H1 (cell line): ENCODE data around the gene KRTAP29-1. TPM values are rescaled to one million over a fixed set of nuclear protein-coding genes. Genes with fewer than 3 reads are reported as not detected.

Source experiments
- CEBPB ChIP-seq: IDR thresholded peaks from 2 replicates; pipeline ENCODE4 v1.6.1; 2012; ENCODE audit warnings: low read depth, low read length
- HDAC2 ChIP-seq, 2 experiments: fragments of 300-600 bp in 1 of 2; sonication (generic) in 1 of 2; IDR thresholded peaks; 2 replicates each; pipeline ENCODE4 v1.6.1; 2011 to 2012; ENCODE audit warnings: low read depth in 2 of 2, low read length in 2 of 2, mild to moderate bottlenecking in 2 of 2, moderate library complexity in 2 of 2, borderline replicate concordance in 1 of 2, inconsistent platforms in 1 of 2
- JUN ChIP-seq: IDR thresholded peaks from 2 replicates; pipeline ENCODE4 v1.6.1; 2011; ENCODE audit warnings: low read depth, mild to moderate bottlenecking, improper control_type of control experiment, low read length
- POU5F1 ChIP-seq: IDR thresholded peaks from 2 replicates; pipeline ENCODE4 v1.6.1; 2011; ENCODE audit warnings: low read depth, mild to moderate bottlenecking, low read length, moderate library complexity
- RBBP5 ChIP-seq: IDR thresholded peaks from 2 replicates; pipeline ENCODE4 v1.7.1; 2012; ENCODE audit warnings: low read depth, mild to moderate bottlenecking, inconsistent platforms, low read length, moderate library complexity, borderline replicate concordance
- SIRT6 ChIP-seq: IDR thresholded peaks from one replicate; pipeline ENCODE4 v1.7.1; 2012; ENCODE audit warnings: low read length, inconsistent platforms
- YY1 ChIP-seq: IDR thresholded peaks from 2 replicates; pipeline ENCODE4 v1.6.1; 2011; ENCODE audit warnings: low read depth, mild to moderate bottlenecking, low read length
- polyA plus RNA-seq, 7 experiments: library from polyadenylated mRNA; depleted of rRNA in 3 of 7; stranded (reverse) in 5 of 7; unstranded in 2 of 7; fragments of >200 nt in 5 of 7; fragments of 200-250 nt in 2 of 7; gene quantifications; 1 replicate in 5 of 7; 2 replicates in 1 of 7; 4 replicates in 1 of 7; pipeline versions ENCODE4 v1.2.1 to v1.2.3, GENCODE V29; 2011 to 2013; ENCODE audit warnings: missing spikeins in 2 of 7, mixed read lengths in 2 of 7
- total RNA-seq: library from RNA; stranded (reverse); fragmentation: NEBNext Ultra II Directional; extraction: Animal tissue kit (Norgen Biotek cat#: 25700); gene quantifications from 2 replicates; pipeline ENCODE4 v1.2.1, GENCODE V29; 2021

Gene KRTAP29-1
- total and polyA plus RNA-seq, 2 of the 8 experiments (the other 6 are each of a cell fraction or from before 2014, with no cell fraction given), result not detected

DNA sequence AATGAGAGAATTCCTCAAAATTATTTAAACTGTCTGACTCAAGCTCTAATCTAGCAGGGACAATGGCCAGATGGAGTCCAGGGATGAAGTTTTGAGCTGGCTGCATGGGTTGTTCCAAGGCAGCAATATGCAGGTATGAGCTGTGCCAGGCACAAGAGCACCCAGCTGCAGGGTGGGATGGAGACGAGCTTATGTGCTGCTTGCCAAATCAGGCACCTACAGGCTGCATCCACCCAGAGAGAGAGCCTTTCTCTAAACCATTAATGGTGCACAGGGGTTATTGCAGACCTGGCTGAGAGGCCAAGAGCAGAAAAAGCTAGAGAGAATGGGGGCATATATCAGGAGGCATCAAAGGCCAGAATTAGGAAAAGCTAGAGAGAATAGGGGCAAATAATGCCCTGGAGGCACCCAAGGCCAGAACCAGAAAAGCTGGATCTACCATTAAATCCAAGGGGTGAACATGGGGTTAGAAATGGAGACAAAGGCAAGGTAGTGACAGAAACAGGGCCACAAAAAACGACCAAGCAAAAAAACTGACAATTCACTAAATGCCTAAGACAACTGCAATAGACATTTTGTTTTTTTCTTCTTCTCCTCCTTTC lies 37.0 kb upstream of the KRTAP29-1 start (continued):
- TF ChIP-seq HDAC2 (IDR thresholded peaks at IDR 0.05; ENCODE audit: borderline replicate concordance in 1 of 2, low read depth in 2 of 2, low read length in 2 of 2), result no peak
- no peak for TF ChIP-seq YY1
- TF ChIP-seq CEBPB, result no peak
- TF ChIP-seq JUN, result no peak
- TF ChIP-seq RBBP5, result no peak
- no peak for TF ChIP-seq SIRT6
- TF ChIP-seq POU5F1, result no peak
- TF ChIP-seq, all 59 proteins: peak for 0
